Erythroblast (primary cell): ENCODE measurements around the gene MISP3.
A peak's percentile ranks its signal among the peaks of the same experiment; 100 is the strongest.

ENCODE experiments used
- GATA1 ChIP-seq: IDR thresholded peaks from 2 replicates; pipeline ENCODE4 v1.6.1; 2011; ENCODE audit warnings: low read depth, mild to moderate bottlenecking, control low read depth, low read length, moderate library complexity
- POLR2A ChIP-seq: IDR thresholded peaks from 2 replicates; pipeline ENCODE4 v1.6.1; 2011; ENCODE audit warnings: mild to moderate bottlenecking, low read length

DNA sequence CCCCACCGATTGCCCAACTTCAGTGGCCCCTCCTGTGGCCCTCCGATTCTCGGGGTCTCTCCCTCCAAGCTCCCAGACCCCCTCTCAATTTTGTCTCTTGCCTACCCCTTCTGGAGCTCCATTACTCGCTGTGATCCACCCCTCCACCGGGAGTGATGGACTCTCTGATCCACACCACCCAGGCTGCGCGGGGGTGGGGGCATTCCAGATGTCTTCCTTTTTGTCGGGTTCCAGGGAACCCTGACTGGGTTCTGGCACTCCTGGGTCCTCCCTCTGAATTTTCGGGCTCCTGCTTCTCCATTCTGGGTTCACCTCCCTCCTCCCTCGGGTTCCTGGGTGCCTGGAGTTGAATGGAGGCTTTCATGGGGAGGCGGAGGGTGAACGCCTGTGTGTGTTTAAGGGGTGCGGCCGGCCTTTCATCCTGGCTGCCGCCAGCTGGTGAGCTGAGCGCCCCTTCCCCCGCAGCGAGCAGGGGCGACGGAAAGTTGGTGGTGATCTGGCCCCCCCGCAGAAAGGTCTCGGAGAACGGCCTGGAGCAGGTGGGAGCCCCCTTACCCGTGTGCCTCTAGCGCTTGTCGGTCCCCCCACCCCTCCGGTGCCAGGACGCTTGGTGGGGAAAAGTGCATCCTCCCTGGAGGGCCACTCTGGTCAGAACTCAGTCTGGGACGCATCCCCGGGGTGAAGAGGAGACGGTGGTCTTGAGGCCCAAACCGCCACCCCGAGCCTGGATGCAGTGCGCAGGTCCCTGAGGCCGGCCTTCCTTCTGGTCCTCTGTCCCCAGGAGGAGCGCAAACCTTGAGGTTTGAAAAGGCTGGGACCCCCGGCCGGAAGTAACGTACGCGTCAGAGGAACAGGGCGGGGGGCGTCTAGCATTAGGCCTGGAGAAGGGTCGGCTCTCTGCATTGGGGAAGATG lies 1.6 kb downstream of the MISP3 start:
- TF ChIP-seq POLR2A (peak; percentile 52), GATA1 (no peak)
